ENCODE measurements around the gene NPBWR2.

Gene NPBWR2

GRCh38 chr20:64056889-64057627 lies 50.3 kb downstream of the NPBWR2 start:
- DNase-seq (ENCODE audit: low spot score): no peak

DNA sequence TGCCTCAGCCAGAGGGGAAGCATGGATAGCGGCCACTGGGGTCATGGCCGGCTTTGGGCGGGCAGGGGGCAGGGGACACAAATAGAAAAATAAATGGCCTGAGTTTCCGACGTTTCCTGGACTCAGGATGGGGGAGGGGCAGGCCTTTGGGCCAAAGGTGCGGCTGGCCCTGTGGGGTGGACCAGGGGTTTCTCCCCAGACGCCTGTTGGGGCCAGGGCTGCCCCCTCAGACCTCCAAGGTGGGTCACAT lies 50.8 kb downstream of the NPBWR2 start:
- DNase-seq (ENCODE audit: low spot score): no peak

- no peak for DNase-seq (ENCODE audit: low spot score)
Measured at GRCh38 chr20:64055893-64056638, 51.3 kb downstream of the NPBWR2 start.

DNA sequence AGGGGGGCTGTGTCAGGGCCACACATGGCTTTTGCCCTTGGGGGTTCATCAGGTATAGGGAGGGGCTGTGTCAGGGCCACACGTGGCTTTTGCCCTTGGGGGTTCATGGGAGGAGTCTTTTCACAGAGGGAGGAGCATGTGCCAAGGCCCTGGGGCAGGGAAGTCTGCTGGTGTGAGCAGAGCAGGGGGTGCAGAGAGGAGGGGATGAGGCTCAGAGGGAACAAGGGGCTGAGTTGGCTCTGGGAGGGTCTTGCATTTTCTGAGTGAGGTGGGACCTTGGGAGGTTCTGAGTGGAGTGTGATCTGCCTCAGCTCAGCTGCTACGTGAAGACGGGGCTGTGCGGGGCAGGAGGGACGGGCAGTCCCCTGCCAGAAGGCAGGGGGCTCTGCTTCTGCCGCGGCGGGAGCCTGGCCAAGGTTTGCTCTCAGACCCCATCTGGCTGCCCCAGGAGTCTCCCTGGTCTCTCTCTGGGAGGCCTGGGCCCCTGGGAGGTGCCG lies 51.9 kb downstream of the NPBWR2 start:
- no peak for DNase-seq (ENCODE audit: low spot score)

DNA sequence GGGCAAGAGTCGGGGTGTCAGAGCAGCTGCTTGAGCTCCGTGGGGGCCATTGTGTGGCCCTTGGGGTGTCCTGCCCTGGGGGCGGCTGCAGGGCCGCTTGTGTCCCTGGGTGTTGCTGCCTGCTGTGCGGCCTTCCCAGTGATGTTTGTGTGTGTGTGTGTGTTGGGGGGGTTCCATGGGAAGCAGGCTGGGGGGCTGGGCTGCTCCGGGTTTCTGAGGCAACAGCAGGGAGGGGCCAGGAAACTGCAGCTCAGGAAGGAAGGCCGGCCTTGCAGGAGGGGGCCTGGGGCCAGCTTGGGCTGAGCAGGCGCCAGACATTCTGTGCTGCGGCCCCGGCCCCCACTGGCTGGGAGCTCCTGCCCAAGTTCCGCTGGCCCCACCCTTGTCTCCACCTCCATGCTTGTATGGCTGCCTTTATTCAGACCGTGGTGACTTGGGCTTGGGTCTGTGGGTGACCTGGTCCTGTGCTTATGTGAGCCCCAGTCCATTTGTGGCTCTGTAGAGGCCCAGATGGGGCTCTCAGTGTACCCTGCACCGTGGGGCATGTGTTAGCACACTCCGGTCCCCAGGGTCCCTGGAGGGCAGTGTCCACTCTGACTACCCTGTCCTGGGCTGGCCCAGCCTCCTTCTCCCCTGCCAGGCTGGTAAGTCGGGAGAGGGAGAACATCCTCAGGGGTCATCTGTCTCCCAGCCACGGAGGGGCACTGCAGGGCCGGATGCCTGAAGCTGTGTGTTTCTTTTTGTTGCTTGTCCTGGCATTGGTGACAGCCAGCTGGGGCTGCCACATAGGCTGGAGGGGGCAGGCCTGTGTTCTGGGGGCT lies 53.3 kb downstream of the NPBWR2 start:
- no peak for DNase-seq (ENCODE audit: low spot score)
